GM19463 (cell line): ENCODE data around the gene OSBPL1A.

ENCODE experiments used
- ATAC-seq: cut with Tn5 transposase; IDR thresholded peaks from one replicate; pipeline ENCODE4 v1.9.1; 2021; ENCODE audit warnings: mild to moderate bottlenecking, moderate library complexity; ENCODE audit not compliant: unreplicated experiment

The OSBPL1A gene

GRCh38 chr18:24138409-24138788, 259.2 kb downstream of the OSBPL1A start:
- ATAC-seq: no peak

DNA sequence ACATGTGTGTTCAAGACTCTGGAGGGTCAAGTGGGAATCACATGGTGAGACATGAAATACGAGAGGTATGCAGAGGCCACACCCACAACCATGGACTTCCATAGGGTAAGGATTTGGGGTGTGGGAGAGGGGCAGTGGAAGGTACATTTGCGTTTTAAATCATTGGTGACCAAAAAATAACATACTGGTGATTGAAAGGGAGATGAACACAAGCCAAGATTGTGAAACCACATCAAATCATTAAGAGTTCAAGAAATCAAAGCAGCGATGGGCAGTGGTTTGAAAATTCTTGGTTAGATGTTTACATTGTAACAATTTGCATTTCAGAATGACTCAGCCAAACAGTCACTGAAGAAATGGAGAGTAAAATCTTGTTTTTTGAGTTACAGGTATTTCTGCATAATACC, 260.7 kb downstream of the OSBPL1A start:
- no peak for ATAC-seq

GRCh38 chr18:24130494-24130893, 267.1 kb downstream of the OSBPL1A start:
- ATAC-seq: no peak

DNA sequence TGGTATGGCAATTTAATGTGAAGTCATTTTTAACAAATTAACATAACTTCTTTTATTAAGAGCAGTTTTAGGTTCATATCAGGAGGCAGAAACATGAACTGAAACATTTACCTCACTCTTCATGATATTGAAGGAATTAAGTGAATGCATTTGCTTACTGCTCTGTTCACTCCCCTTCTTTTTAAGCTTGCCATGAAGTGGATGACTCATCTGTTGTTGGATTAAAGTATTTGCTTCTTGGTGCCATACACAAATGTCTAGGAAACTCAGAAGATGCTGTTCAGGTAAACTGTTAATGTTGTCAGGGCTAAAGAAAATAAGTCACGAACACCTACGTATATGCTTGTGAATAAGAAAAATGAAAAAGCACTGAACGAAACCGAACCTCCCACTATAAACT, 268.9 kb downstream of the OSBPL1A start:
- ATAC-seq: no peak

DNA sequence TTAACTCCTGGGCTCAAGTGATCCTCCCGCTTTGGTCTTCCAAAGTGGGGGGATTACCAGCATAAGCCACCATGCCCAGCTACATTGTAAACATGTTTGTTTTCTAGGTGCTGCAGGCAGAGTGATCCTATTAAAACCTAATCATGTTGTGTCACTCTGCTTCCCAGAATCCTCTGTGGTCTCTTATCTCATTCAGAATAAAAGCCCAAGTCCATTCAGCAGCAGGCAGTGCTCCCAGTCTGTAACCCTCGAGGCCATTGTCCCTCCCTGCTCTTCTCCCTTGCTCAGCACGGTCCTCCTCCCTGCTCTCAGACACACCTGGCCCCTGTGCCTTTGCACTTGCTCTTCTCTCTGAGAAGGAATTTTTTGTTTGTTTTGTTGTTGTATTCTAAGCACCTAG, 269.9 kb downstream of the OSBPL1A start:
- ATAC-seq: no peak

DNA sequence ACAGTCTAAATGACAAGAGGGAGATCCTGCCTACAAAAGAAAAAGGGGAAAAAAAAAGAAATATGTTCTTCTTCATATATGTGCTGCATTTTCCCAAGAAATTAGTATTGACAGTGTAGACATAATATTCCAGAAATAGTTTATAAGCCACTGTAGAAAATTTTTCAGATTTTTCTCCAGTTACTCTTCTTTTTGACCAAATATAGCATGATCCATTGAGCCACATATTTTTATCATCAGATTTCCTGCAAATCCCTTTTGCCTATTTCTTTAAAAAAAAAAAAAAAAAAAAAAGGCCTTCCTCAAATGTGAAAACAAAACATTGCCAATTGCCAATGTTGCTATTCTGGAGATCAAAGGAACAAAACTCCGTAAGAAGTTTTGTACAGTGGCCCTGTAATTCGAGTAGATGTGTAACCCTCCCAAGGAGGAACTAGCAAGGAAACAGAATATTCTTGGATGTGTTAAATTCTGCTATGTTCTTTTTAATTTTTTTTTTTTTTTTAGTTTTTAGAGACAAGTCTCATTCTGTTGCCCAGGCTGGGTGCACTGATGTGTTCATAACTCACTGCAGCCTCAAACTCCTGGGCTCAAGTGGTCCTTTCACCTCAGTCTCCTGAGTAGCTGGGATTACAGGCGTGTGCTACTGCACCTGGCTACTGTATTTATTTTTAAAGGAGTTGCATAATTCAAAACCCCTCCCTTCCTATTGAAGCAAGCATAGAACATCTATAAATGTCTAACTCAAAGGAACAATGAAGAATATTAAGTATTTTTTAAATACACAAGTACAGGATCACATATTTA, 271.3 kb downstream of the OSBPL1A start:
- no peak for ATAC-seq

GRCh38 chr18:24121625-24122024, 276.0 kb downstream of the OSBPL1A start:
- ATAC-seq: no peak

DNA sequence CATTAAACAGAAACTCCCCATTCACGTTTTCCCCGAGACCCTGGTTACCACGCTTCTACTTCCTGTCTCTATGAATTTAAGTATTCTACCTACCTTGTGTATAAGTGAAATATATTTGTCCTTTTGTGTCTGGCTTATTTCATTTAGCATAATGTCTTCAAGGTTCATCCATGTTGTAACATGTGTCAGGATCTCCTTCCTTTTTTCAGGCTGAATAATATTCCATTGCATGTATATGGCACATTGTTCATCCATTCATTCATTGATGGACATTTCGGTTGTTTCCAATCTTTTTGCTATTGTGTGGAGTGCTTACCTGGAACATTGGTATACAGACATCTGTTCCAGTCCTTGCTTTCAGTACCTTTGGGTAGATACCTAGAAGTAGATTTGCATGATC, 276.9 kb downstream of the OSBPL1A start:
- no peak for ATAC-seq

GRCh38 chr18:24118750-24119577, 278.7 kb downstream of the OSBPL1A start:
- peak; percentile 62 for ATAC-seq

DNA sequence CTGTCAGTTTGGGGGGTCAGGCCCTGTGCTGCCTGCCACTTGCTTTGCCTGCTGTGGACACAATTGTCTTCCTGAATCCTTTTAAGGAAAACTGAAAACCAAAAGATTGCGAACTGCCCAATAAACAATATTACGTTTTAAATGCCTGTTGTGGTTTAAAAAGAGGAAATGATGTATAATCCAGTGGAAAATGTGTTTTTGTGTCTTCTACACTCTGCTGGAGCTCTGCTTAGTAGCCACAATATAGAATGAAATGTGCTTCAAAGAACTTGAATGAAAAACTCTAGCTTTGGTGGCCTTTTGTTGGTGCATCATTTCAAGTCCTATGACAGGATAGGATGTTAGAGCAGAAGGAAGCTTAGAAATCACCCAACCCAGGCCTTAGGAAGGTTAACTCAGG, 282.0 kb downstream of the OSBPL1A start:
- ATAC-seq: no peak

DNA sequence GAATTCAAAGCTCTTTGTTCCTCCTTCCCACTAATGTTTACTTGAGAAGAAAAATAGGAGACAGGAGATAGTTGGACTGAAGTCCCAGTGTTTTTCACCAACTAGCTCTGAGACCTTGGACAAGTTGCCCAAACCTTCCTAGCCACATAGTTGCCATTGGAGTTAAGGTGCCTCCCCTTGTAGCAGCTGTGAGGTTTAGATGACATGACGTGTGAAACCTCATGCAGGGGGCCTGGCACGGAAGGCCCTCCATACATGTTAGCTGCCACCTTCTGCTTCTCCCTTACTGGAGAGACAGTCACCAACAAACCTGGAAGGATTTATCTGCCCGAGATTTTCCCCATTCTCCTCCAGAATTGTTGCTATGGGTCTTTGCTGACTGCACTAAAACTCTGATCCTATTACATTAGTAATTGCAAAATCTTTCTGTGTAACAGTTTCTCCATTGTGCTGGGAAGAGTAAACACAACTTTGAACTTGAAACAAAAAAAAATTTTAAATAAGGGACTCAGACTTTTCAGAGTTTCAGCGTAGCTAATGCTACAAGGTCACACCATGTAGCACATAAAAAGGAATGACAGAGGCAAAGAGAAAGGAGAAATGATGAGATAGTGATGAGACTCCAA, 282.6 kb downstream of the OSBPL1A start:
- no peak for ATAC-seq

DNA sequence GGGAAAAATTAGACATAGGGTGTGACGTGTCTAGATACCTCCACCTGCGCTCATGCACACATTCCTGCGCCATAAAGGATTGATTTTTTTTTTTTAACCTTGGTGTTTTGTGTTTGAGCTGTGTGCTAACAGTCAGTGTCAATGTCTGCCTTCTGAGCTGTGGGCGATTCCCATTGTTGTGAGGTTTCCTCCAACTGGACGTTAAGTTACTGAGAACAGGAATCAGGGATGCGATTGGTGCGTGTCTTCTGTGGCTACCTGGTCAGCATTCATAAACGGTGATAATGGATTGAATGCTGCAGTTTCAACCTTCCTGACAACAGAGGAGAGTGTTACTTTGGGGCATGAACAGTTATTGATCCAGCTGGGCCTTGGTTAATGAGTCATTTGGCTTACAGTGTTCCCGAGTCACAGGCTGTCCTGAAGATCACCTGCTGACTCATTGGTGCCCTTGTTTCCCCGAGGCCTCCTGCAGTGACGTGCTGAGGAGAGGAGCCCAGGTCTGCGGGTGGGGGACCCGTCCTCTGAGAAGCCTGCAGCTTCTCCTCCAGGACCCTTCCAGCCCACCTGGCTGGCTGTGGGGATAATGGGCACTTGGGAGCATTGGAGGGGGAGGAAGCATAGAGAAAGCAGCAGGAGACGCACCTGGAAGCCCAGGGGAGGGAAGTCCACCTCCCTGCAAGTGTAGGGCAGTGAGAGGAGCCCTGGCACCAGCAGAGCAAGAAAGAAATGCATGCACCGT, 284.6 kb downstream of the OSBPL1A start:
- ATAC-seq: no peak

GRCh38 chr18:24112464-24112863, 285.2 kb downstream of the OSBPL1A start:
- no peak for ATAC-seq
